NB4 (cell line): ENCODE measurements around the gene COL5A2.

Experiments used
- CTCF ChIP-seq: IDR thresholded peaks from one replicate; pipeline ENCODE4 v1.5.1; 2012; ENCODE audit warnings: low read depth, low read length
- MYC ChIP-seq: IDR thresholded peaks from 2 replicates; pipeline ENCODE4 v1.6.1; 2011; ENCODE audit warnings: low read depth, low read length
- POLR2A ChIP-seq: IDR thresholded peaks from 2 replicates; pipeline ENCODE4 v1.6.1; 2011; ENCODE audit warnings: mild to moderate bottlenecking; ENCODE audit not compliant: insufficient read length; ENCODE audit errors: extremely low read depth

- TF ChIP-seq CTCF (no peak), POLR2A (no peak), MYC (no peak)
These were observed 103.4 kb downstream of the COL5A2 start for GRCh38 chr2:189076120-189076519.
